ENCODE measurements around the gene ADARB2.
"Not testable (repeated sequence)": the region's sequence is repeated elsewhere in the genome, so short reads cannot be mapped to it uniquely, and the experiment has no call there.

The ADARB2 gene

GRCh38 chr10:1737222-1738061, at the start of gene ADARB2:
TSS of gene ADARB2 (minus strand) at chr10:1737525.
- no peak for DNase-seq

- no peak for DNase-seq
Observed at GRCh38 chr10:1785835-1786234, 48.5 kb upstream of the ADARB2 start.

- DNase-seq, result no peak
Observed at GRCh38 chr10:1782841-1783240, 45.5 kb upstream of the ADARB2 start.

GRCh38 chr10:1779796-1780195, 42.5 kb upstream of the ADARB2 start:
- DNase-seq, result no peak

GRCh38 chr10:1778375-1778969, 41.1 kb upstream of the ADARB2 start:
- no peak for DNase-seq

- no peak for DNase-seq
Observed at GRCh38 chr10:1776127-1776662, 38.9 kb upstream of the ADARB2 start.

- DNase-seq, result no peak
Observed at GRCh38 chr10:1774796-1775195, 37.5 kb upstream of the ADARB2 start.

- DNase-seq, result not testable (repeated sequence)
Observed at GRCh38 chr10:1773204-1773603, 35.9 kb upstream of the ADARB2 start.

GRCh38 chr10:1766049-1766448, 28.7 kb upstream of the ADARB2 start:
- no peak for DNase-seq

GRCh38 chr10:1762076-1762475, 24.8 kb upstream of the ADARB2 start:
- no peak for DNase-seq

- no peak for DNase-seq
Observed at GRCh38 chr10:1754506-1755153, 17.3 kb upstream of the ADARB2 start.

GRCh38 chr10:1752153-1752552, 14.8 kb upstream of the ADARB2 start:
- DNase-seq, result no peak

GRCh38 chr10:1747590-1748157, 10.3 kb upstream of the ADARB2 start:
- no peak for DNase-seq

- DNase-seq, result no peak
Observed at GRCh38 chr10:1746796-1747195, 9.5 kb upstream of the ADARB2 start.

GRCh38 chr10:1745780-1746456, 8.6 kb upstream of the ADARB2 start:
- DNase-seq, result no peak

- no peak for DNase-seq
Observed at GRCh38 chr10:1744524-1744923, 7.2 kb upstream of the ADARB2 start.

- no peak for DNase-seq
Observed at GRCh38 chr10:1743141-1743540, 5.8 kb upstream of the ADARB2 start.

- DNase-seq, result no peak
Observed at GRCh38 chr10:1741450-1741849, 4.1 kb upstream of the ADARB2 start.

- DNase-seq, result no peak
Observed at GRCh38 chr10:1739751-1740150, 2.4 kb upstream of the ADARB2 start.

- no peak for DNase-seq
Observed at GRCh38 chr10:1738950-1739349, 1.6 kb upstream of the ADARB2 start.

GRCh38 chr10:1736972-1737221, 428 bp downstream of the ADARB2 start:
- no peak for DNase-seq

- DNase-seq, result no peak
Observed at GRCh38 chr10:1736144-1736971, 967 bp downstream of the ADARB2 start.

All from AML-193 (cell line).